Small intestine (tissue), 16 donors: ENCODE data around the gene TPD52L1. TPM values are rescaled to one million over a fixed set of nuclear protein-coding genes. Genes with fewer than 3 reads are reported as not detected.
A peak's percentile ranks its signal among the peaks of the same experiment; 100 is the strongest.

Source experiments
- DNase-seq, 2 donors: peaks; one replicate each; pipeline versions ENCODE4 v3.0.0 to v3.0.0-alpha.2; 2013
- FAIRE-seq: peaks from 2 replicates; lab custom pipeline; 2012; peaks lifted over from hg19 to GRCh38; lab: Jason Lieb, UNC
- H3K27ac ChIP-seq, 3 donors: one replicate each; pipeline ENCODE4 v1.5.1; 2013; ENCODE audit warnings: low read length in 2 of 3, mild to moderate bottlenecking in 2 of 3, control low read depth in 1 of 3, inconsistent platforms in 1 of 3, low read depth in 1 of 3, moderate library complexity in 1 of 3
- H3K27me3 ChIP-seq, 3 donors: one replicate each; pipeline ENCODE4 v1.6.1; 2013; ENCODE audit warnings: low read length in 3 of 3, inconsistent platforms in 1 of 3; ENCODE audit not compliant: control insufficient read depth in 3 of 3, insufficient read depth in 3 of 3
- H3K36me3 ChIP-seq, 3 donors: one replicate each; pipeline ENCODE4 v1.6.1; 2013; ENCODE audit warnings: low read length in 3 of 3, inconsistent platforms in 1 of 3, low read depth in 1 of 3, mild to moderate bottlenecking in 1 of 3, moderate library complexity in 1 of 3; ENCODE audit not compliant: control insufficient read depth in 3 of 3, insufficient read depth in 2 of 3
- H3K4me1 ChIP-seq, 3 donors: one replicate each; pipeline ENCODE4 v1.6.1; 2013; ENCODE audit warnings: low read length in 2 of 3, inconsistent platforms in 1 of 3, low read depth in 1 of 3, mild to moderate bottlenecking in 1 of 3, moderate library complexity in 1 of 3; ENCODE audit not compliant: control insufficient read depth in 3 of 3, insufficient read depth in 2 of 3
- H3K4me3 ChIP-seq, 3 donors: one replicate each; pipeline ENCODE4 v1.5.1; 2013; ENCODE audit warnings: low read length in 3 of 3, control low read depth in 1 of 3, inconsistent platforms in 1 of 3, low read depth in 1 of 3, mild to moderate bottlenecking in 1 of 3, moderate library complexity in 1 of 3
- H3K9me3 ChIP-seq, 2 donors: one replicate each; pipeline ENCODE4 v1.6.1; 2013; ENCODE audit warnings: low read depth in 1 of 2, low read length in 1 of 2; ENCODE audit not compliant: control insufficient read depth in 2 of 2, insufficient read depth in 1 of 2
- WGBS, 3 donors: extraction: QIAGEN DNeasy Blood & Tissue Kit; methylation state at CpG; one replicate each; pipeline ENCODE4 v1.1.7; 2013; 5-methylcytosine and 5-hydroxymethylcytosine counted together
- long read RNA-seq, 10 donors: transcript quantifications; one replicate each; lab custom pipeline, GENCODE V29; 2026
- polyA plus RNA-seq, 4 donors: library from polyadenylated mRNA; stranded (reverse) in 3 of 4; unstranded in 1 of 4; fragments of 200-250 nt in 3 of 4; fragments of 120-200 nt in 1 of 4; gene quantifications; one replicate each; pipeline versions ENCODE4 v1.2.1 to v1.2.3, GENCODE V29; 2013
- donor health status: healthy with polysubstance abuse.
- donor health status: control.
- donor health status: control.
- donor health status: Bipolar disorder and iron deficiency.
- donor health status: healthy.

The TPD52L1 gene
- polyA plus RNA-seq, result 100 to 1,000 TPM in 1 of 4 donors, 10 to 100 TPM in 3; 10.8 to 179 (median 30.7) TPM
- long read RNA-seq, donor 1, transcript TPD52L1-213 (7 exons, 2,356 nt), result minor isoform, 8 of 487 reads
- long read RNA-seq, donor 1, transcript TPD52L1-216 (1 exons, 2,486 nt), result major isoform, 40 of 487 reads
- long read RNA-seq, donor 1, transcript TPD52L1-202 (5 exons, 2,147 nt), result minor isoform, 18 of 487 reads
- long read RNA-seq, donor 1, transcript TPD52L1-206 (4 exons, 915 nt), result minor isoform, 30 of 487 reads
- long read RNA-seq, donor 1, partial matches to known transcripts, result 153 of 487 reads
- long read RNA-seq, donor 1, other reads (novel, unspliced or antisense), result 229 of 487 reads
- long read RNA-seq, donor 2, partial matches to known transcripts, result 0 of 7 reads
- long read RNA-seq, donor 2, other reads (novel, unspliced or antisense), result 0 of 7 reads
- long read RNA-seq, donor 3, transcript TPD52L1-216 (1 exons, 2,486 nt), result major isoform, 11 of 25 reads
- long read RNA-seq, donor 3, transcript TPD52L1-202 (5 exons, 2,147 nt), result minor isoform, 6 of 25 reads
- long read RNA-seq, donor 3, partial matches to known transcripts, result 0 of 25 reads
- long read RNA-seq, donor 3, other reads (novel, unspliced or antisense), result 0 of 25 reads
- long read RNA-seq, donor 4, partial matches to known transcripts, result 0 of 1 reads
- long read RNA-seq, donor 4, other reads (novel, unspliced or antisense), result 0 of 1 reads
- long read RNA-seq, donor 5, transcript TPD52L1-216 (1 exons, 2,486 nt), result major isoform, 15 of 16 reads
- long read RNA-seq, donor 5, partial matches to known transcripts, result 0 of 16 reads
- long read RNA-seq, donor 5, other reads (novel, unspliced or antisense), result 0 of 16 reads
- long read RNA-seq, donor 6, transcript TPD52L1-206 (4 exons, 915 nt), result major isoform, 7 of 16 reads
- long read RNA-seq, donor 6, partial matches to known transcripts, result 0 of 16 reads
- long read RNA-seq, donor 6, other reads (novel, unspliced or antisense), result 0 of 16 reads
- long read RNA-seq, donor 7, partial matches to known transcripts, result 0 of 7 reads
- long read RNA-seq, donor 7, other reads (novel, unspliced or antisense), result 0 of 7 reads
- long read RNA-seq, donor 8, partial matches to known transcripts, result 0 of 5 reads
- long read RNA-seq, donor 8, other reads (novel, unspliced or antisense), result 0 of 5 reads
- long read RNA-seq, donor 9, partial matches to known transcripts, result 0 of 3 reads
- long read RNA-seq, donor 9, other reads (novel, unspliced or antisense), result 0 of 3 reads
- long read RNA-seq, donor 10, transcript TPD52L1-216 (1 exons, 2,486 nt), result major isoform, 24 of 66 reads
- long read RNA-seq, donor 10, transcript TPD52L1-202 (5 exons, 2,147 nt), result minor isoform, 5 of 66 reads
- long read RNA-seq, donor 10, transcript TPD52L1-206 (4 exons, 915 nt), result minor isoform, 8 of 66 reads
- long read RNA-seq, donor 10, partial matches to known transcripts, result 5 of 66 reads
- long read RNA-seq, donor 10, other reads (novel, unspliced or antisense), result 19 of 66 reads

- 0 to 3% (median 1%) methylated on average over 47 of the region's 47 CpGs for WGBS, 3 donors
- H3K9me3 ChIP-seq, result no peaks in the 10 kb centered on the region
- H3K4me1 ChIP-seq, result peaks cover 0 to 5% (median 0%) of the 10 kb centered on the region in 3 donors
- peaks cover 0 to 2% (median 0%) of the 10 kb centered on the region in 3 donors for H3K27me3 ChIP-seq
- H3K36me3 ChIP-seq, result no peaks in the 10 kb centered on the region
- peak within 1 kb of the TSS; percentile 36 to 87 (median 64) for H3K4me3 ChIP-seq
- DNase-seq (peak; percentile 76 to 92), FAIRE-seq (no peak)
- H3K27ac ChIP-seq, result peak within 1 kb of the TSS in 2 of 3 donors; percentile 43 to 54
Measured at GRCh38 chr6:125153391-125154117, at the start of gene TPD52L1. TPD52L1 (plus strand) TSS chr6:125153773; CDS start chr6:125153952, 179 bp downstream.

GRCh38 chr6:125104425-125104824 lies 49.1 kb upstream of the TPD52L1 start:
- WGBS, 3 donors, result 41 to 53% (median 47%) methylated on average over 4 of the region's 4 CpGs
- Histone ChIP-seq H3K4me3 (no peak overlapping the region), H3K36me3 (no peaks in the 10 kb centered on the region), H3K4me1 (no peaks in the 10 kb centered on the region), H3K27me3 (peaks cover 0 to 11% (median 0%) of the 10 kb centered on the region in 3 donors), H3K27ac (no peak overlapping the region), H3K9me3 (no peaks in the 10 kb centered on the region)
- DNase-seq (no peak), FAIRE-seq (no peak)

- H3K36me3 ChIP-seq, result no peaks in the 10 kb centered on the region
- no peak overlapping the region for H3K4me3 ChIP-seq
- peaks cover 0 to 10% of the 10 kb centered on the region in 2 donors for H3K9me3 ChIP-seq
- H3K27me3 ChIP-seq, result no peaks in the 10 kb centered on the region
- WGBS, 3 donors, result 85 to 92% (median 90%) methylated on average over 5 of the region's 5 CpGs
- DNase-seq, result no peak
- H3K4me1 ChIP-seq, result no peaks in the 10 kb centered on the region
- FAIRE-seq, result no peak
- H3K27ac ChIP-seq, result no peak overlapping the region
Measured at GRCh38 chr6:125107048-125107447, 46.5 kb upstream of the TPD52L1 start.

- H3K4me1 ChIP-seq, result no peaks in the 10 kb centered on the region
- H3K27ac ChIP-seq, result no peak overlapping the region
- H3K9me3 ChIP-seq, result peaks cover 0 to 16% of the 10 kb centered on the region in 2 donors
- DNase-seq (no peak), FAIRE-seq (no peak)
- H3K4me3 ChIP-seq, result no peak overlapping the region
- no peaks in the 10 kb centered on the region for H3K27me3 ChIP-seq
- 89 to 95% (median 91%) methylated on average over 3 of the region's 3 CpGs for WGBS, 3 donors
- H3K36me3 ChIP-seq, result no peaks in the 10 kb centered on the region
Measured at GRCh38 chr6:125107896-125108295, 45.7 kb upstream of the TPD52L1 start.

- WGBS, 3 donors, result 84 to 88% (median 84%) methylated on average over 1 of the region's 1 CpG
- no peaks in the 10 kb centered on the region for H3K27me3 ChIP-seq
- H3K9me3 ChIP-seq, result peaks cover 0 to 19% of the 10 kb centered on the region in 2 donors
- no peaks in the 10 kb centered on the region for H3K36me3 ChIP-seq
- FAIRE-seq (no peak), DNase-seq (no peak)
- H3K27ac ChIP-seq, result no peak overlapping the region
- H3K4me3 ChIP-seq, result no peak overlapping the region
- no peaks in the 10 kb centered on the region for H3K4me1 ChIP-seq
Measured at GRCh38 chr6:125110056-125110455, 43.5 kb upstream of the TPD52L1 start.

GRCh38 chr6:125111219-125111983 lies 42.2 kb upstream of the TPD52L1 start:
- Histone ChIP-seq H3K27me3 (no peaks in the 10 kb centered on the region), H3K9me3 (peaks cover 0 to 19% of the 10 kb centered on the region in 2 donors), H3K27ac (no peak overlapping the region), H3K4me3 (no peak overlapping the region), H3K36me3 (no peaks in the 10 kb centered on the region), H3K4me1 (no peaks in the 10 kb centered on the region)
- DNase-seq (no peak), FAIRE-seq (no peak)
- 88 to 93% (median 91%) methylated on average over 4 of the region's 4 CpGs for WGBS, 3 donors

- no peaks in the 10 kb centered on the region for H3K36me3 ChIP-seq
- H3K27me3 ChIP-seq, result no peaks in the 10 kb centered on the region
- H3K4me3 ChIP-seq, result no peak overlapping the region
- DNase-seq, result no peak
- FAIRE-seq, result no peak
- H3K9me3 ChIP-seq, result peaks cover 0 to 19% of the 10 kb centered on the region in 2 donors
- no peaks in the 10 kb centered on the region for H3K4me1 ChIP-seq
- no peak overlapping the region for H3K27ac ChIP-seq
Measured at GRCh38 chr6:125112934-125113333, 40.6 kb upstream of the TPD52L1 start.
